GM23338 (cell line): ENCODE measurements around the gene OR2AE1. TPM values are rescaled to one million over a fixed set of nuclear protein-coding genes. Genes with fewer than 3 reads are reported as not detected.

ENCODE experiments used
- ATAC-seq: fragments of 200-7000 bp; cut with Tn5 transposase; 3 replicates; pipeline ENCODE4 v1.9.1; 2020
- DNase-seq: peaks from one replicate; pipeline ENCODE4 v3.0.0-alpha.2; 2015; ENCODE audit warnings: low spot score
- H2AFZ ChIP-seq: fragments of 200-600 bp; sonication (generic); 2 replicates; pipeline ENCODE4 v1.8.0; 2016; ENCODE audit warnings: antibody characterized with exemption, mild to moderate bottlenecking, moderate library complexity
- H3F3A ChIP-seq: fragments of 200-600 bp; sonication (generic); replicated peaks from 2 replicates; pipeline ENCODE4 v1.8.0; 2017; ENCODE audit warnings: antibody characterized with exemption, mixed run types, low read depth
- H3K27ac ChIP-seq: fragments of 200-600 bp; sonication (generic); 2 replicates; pipeline ENCODE4 v1.6.1; 2016; ENCODE audit warnings: low read depth
- H3K27me3 ChIP-seq: fragments of 200-600 bp; sonication (generic); 2 replicates; pipeline ENCODE4 v1.8.0; 2016; ENCODE audit warnings: mild to moderate bottlenecking, mixed run types, moderate library complexity; ENCODE audit not compliant: insufficient read depth
- H3K36me3 ChIP-seq: fragments of 200-600 bp; sonication (generic); 2 replicates; pipeline ENCODE4 v1.8.0; 2016; ENCODE audit warnings: mild to moderate bottlenecking; ENCODE audit not compliant: insufficient read depth
- H3K4me1 ChIP-seq: fragments of 200-600 bp; sonication (generic); 2 replicates; pipeline ENCODE4 v1.8.0; 2016; ENCODE audit warnings: mild to moderate bottlenecking, moderate library complexity; ENCODE audit not compliant: insufficient read depth
- H3K4me2 ChIP-seq: fragments of 200-600 bp; sonication (generic); 2 replicates; pipeline ENCODE4 v1.7.1; 2017; ENCODE audit warnings: mixed run types
- H3K4me3 ChIP-seq: fragments of 200-600 bp; sonication (generic); 2 replicates; pipeline ENCODE4 v1.6.1; 2016; ENCODE audit warnings: mixed run types
- H3K79me2 ChIP-seq: fragments of 200-600 bp; sonication (generic); replicated peaks from 2 replicates; pipeline ENCODE4 v1.8.0; 2017; ENCODE audit warnings: mild to moderate bottlenecking; ENCODE audit not compliant: insufficient read depth
- H3K9me2 ChIP-seq: fragments of 200-600 bp; sonication (generic); 2 replicates; pipeline ENCODE4 v1.8.0; 2017; ENCODE audit not compliant: insufficient read depth
- H4K20me1 ChIP-seq: fragments of 200-600 bp; sonication (generic); replicated peaks from 2 replicates; pipeline ENCODE4 v1.8.0; 2017; ENCODE audit warnings: mild to moderate bottlenecking; ENCODE audit not compliant: insufficient read depth
- H3K27ac Mint-ChIP-seq: 2 replicates; pipeline ENCODE4 v1.8.0; 2020; ENCODE audit warnings: inconsistent platforms, mild to moderate bottlenecking, moderate library complexity, mixed read lengths
- H3K27me3 Mint-ChIP-seq: 3 replicates; pipeline ENCODE4 v1.8.0; 2022; ENCODE audit warnings: low read depth, mild to moderate bottlenecking, moderate library complexity, mixed read lengths, inconsistent platforms; ENCODE audit not compliant: insufficient read depth, poor library complexity
- H3K36me3 Mint-ChIP-seq: 3 replicates; pipeline ENCODE4 v1.8.0; 2021; ENCODE audit warnings: low read depth, mild to moderate bottlenecking, inconsistent platforms, moderate library complexity, mixed read lengths
- H3K4me1 Mint-ChIP-seq: 3 replicates; pipeline ENCODE4 v1.8.0; 2020; ENCODE audit warnings: mild to moderate bottlenecking, inconsistent platforms, mixed read lengths
- H3K4me3 Mint-ChIP-seq: 3 replicates; pipeline ENCODE4 v1.8.0; 2021; ENCODE audit warnings: moderate library complexity, mild to moderate bottlenecking, inconsistent platforms, mixed read lengths
- H3K9me3 Mint-ChIP-seq: 3 replicates; pipeline ENCODE4 v1.8.0; 2020; ENCODE audit warnings: moderate library complexity, mild to moderate bottlenecking, inconsistent platforms, mixed read lengths
- CREB1 ChIP-seq: fragments of 250-450 bp; sonication (Bioruptor Pico); IDR thresholded peaks from 2 replicates; pipeline ENCODE4 v1.5.0; 2020; ENCODE audit warnings: low read depth, mild to moderate bottlenecking, moderate library complexity
- CTCF ChIP-seq, 2 experiments: fragments of 200-600 bp in 1 of 2; sonication (generic) in 1 of 2; conservative IDR thresholded peaks; 2 replicates each; pipeline versions ENCODE4 v1.5.1 to v1.6.1; 2016 to 2017; ENCODE audit warnings: antibody characterized with exemption in 2 of 2, low read depth in 2 of 2, mild to moderate bottlenecking in 2 of 2, moderate library complexity in 1 of 2
- ETS1 ChIP-seq: IDR thresholded peaks from 2 replicates; pipeline ENCODE4 v1.6.1; 2016; ENCODE audit warnings: antibody characterized with exemption
- EZH2 ChIP-seq: fragments of 200-600 bp; sonication (generic); IDR thresholded peaks from one replicate; pipeline ENCODE4 v1.8.0; 2017; ENCODE audit warnings: antibody characterized with exemption, mild to moderate bottlenecking, low read depth; ENCODE audit not compliant: unreplicated experiment
- JUNB ChIP-seq: IDR thresholded peaks from one replicate; pipeline ENCODE4 v1.6.1; 2016; ENCODE audit warnings: antibody characterized with exemption; ENCODE audit not compliant: unreplicated experiment
- NANOG ChIP-seq: IDR thresholded peaks from 2 replicates; pipeline ENCODE4 v1.6.1; 2016; ENCODE audit warnings: antibody characterized with exemption, borderline replicate concordance
- POLR2AphosphoS5 ChIP-seq: IDR thresholded peaks from 2 replicates; pipeline ENCODE4 v1.6.1; 2016; ENCODE audit warnings: antibody characterized with exemption, low read depth
- REST ChIP-seq: IDR thresholded peaks from one replicate; pipeline ENCODE4 v1.6.1; 2018; ENCODE audit warnings: antibody characterized with exemption; ENCODE audit not compliant: unreplicated experiment
- STAT1 ChIP-seq: IDR thresholded peaks from one replicate; pipeline ENCODE4 v1.6.1; 2016; ENCODE audit warnings: antibody characterized with exemption; ENCODE audit not compliant: unreplicated experiment
- ZNF114 ChIP-seq: fragments of 250-450 bp; sonication (Bioruptor Pico); IDR thresholded peaks from 2 replicates; pipeline ENCODE4 v1.5.0; 2020; ENCODE audit warnings: mild to moderate bottlenecking, moderate library complexity
- ZNF331 ChIP-seq: fragments of 250-450 bp; sonication (Bioruptor Pico); IDR thresholded peaks from 2 replicates; pipeline ENCODE4 v1.5.0; 2020; ENCODE audit warnings: low read depth, mild to moderate bottlenecking, moderate library complexity
- ZNF462 ChIP-seq: fragments of 250-450 bp; sonication (Bioruptor Pico); IDR thresholded peaks from 2 replicates; pipeline ENCODE4 v1.5.0; 2020; ENCODE audit warnings: mild to moderate bottlenecking, moderate library complexity
- polyA plus RNA-seq: library from polyadenylated mRNA; unstranded; fragments of >200 nt; fragmentation: Nextera tagmentation; extraction: Ambion mirVana; gene quantifications from 2 replicates; pipeline ENCODE4 v1.2.1, GENCODE V29; 2016
- total RNA-seq: library from RNA; depleted of rRNA; stranded (reverse); fragments of >200 nt; shearing (Covaris generic); gene quantifications from 2 replicates; pipeline ENCODE4 v1.2.3, GENCODE V29; 2014

OR2AE1 gene
- total and polyA plus RNA-seq, 2 experiments from 2014 or later, result not detected

GRCh38 chr7:99897322-99898022 lies 20.6 kb upstream of the OR2AE1 start:
- DNase-seq (no peak), ATAC-seq (no peak)
- Histone ChIP-seq H3K36me3 (0 out of 2 replicates have a peak, but pooled peaks cover 4% of the 10 kb centered on the region), H3F3A (no peaks in the 10 kb centered on the region), H3K27me3 (no peaks in the 10 kb centered on the region), H3K27ac (no peak overlapping the region), H4K20me1 (no peaks in the 10 kb centered on the region), H3K79me2 (no peaks in the 10 kb centered on the region), H2AFZ (no peak overlapping the region), H3K4me3 (no peak overlapping the region), H3K4me2 (no peak overlapping the region), H3K9me2 (0 out of 2 replicates have a peak, but pooled peaks cover 8% of the 10 kb centered on the region), H3K4me1 (no peaks in the 10 kb centered on the region)
- TF ChIP-seq CTCF (conservative IDR thresholded peaks at IDR 0.05; ENCODE audit: low read depth in 2 of 2), result no peak
- no peak for TF ChIP-seq ZNF462
- TF ChIP-seq JUNB, result no peak
- no peak for TF ChIP-seq ETS1
- TF ChIP-seq POLR2AphosphoS5, result no peak
- TF ChIP-seq STAT1, result no peak
- TF ChIP-seq ZNF331 (CRISPR knock-in tag), result no peak
- no peak for TF ChIP-seq NANOG
- no peak for TF ChIP-seq EZH2
- TF ChIP-seq ZNF114 (CRISPR knock-in tag), result no peak
- no peak for TF ChIP-seq CREB1 (CRISPR knock-in tag)
- no peak for TF ChIP-seq REST
- H3K27me3 Mint-ChIP-seq, result peaks cover under 1% of the 10 kb centered on the region
- H3K9me3 Mint-ChIP-seq, result no peaks in the 10 kb centered on the region; the same call in 2 of the 3 replicates
- H3K27ac Mint-ChIP-seq, result no peak overlapping the region
- H3K36me3 Mint-ChIP-seq, result peaks cover 22% of the 10 kb centered on the region; the same call in 2 of the 3 replicates
- no peaks in the 10 kb centered on the region for H3K4me1 Mint-ChIP-seq
- no peak overlapping the region for H3K4me3 Mint-ChIP-seq
